Activated CD4-positive, CD25-positive, alpha-beta regulatory T cell treated with anti-CD3 and anti-CD28 coated beads, Interleukin-2, amount 50 U/mL, for 16 hours (primary cell): Measurements from ENCODE around the gene KCNN1.
A peak's percentile ranks its signal among the peaks of the same experiment; 100 is the strongest.
"Not testable (repeated sequence)": the region's sequence is repeated elsewhere in the genome, so short reads cannot be mapped to it uniquely, and the experiment has no call there.

ENCODE experiments used
- DNase-seq: peaks from one replicate; pipeline ENCODE4 v3.0.0-alpha.2; 2020; ENCODE audit warnings: low read depth, low spot score

The KCNN1 gene

GRCh38 chr19:17969096-17969792, 2.3 kb downstream of the KCNN1 start:
- no peak for DNase-seq

- no peak for DNase-seq
These were observed 5.3 kb downstream of the KCNN1 start for GRCh38 chr19:17972230-17972629.

- no peak for DNase-seq
These were observed 6.9 kb downstream of the KCNN1 start for GRCh38 chr19:17973759-17974158.

- DNase-seq: no peak
These were observed 7.6 kb downstream of the KCNN1 start for GRCh38 chr19:17974551-17974950.

- DNase-seq: no peak
These were observed 8.1 kb downstream of the KCNN1 start for GRCh38 chr19:17975032-17975431.

- DNase-seq: no peak
These were observed 10.1 kb downstream of the KCNN1 start for GRCh38 chr19:17977021-17977420.

GRCh38 chr19:17977488-17977887, 10.6 kb downstream of the KCNN1 start:
- DNase-seq: no peak

- no peak for DNase-seq
These were observed 14.7 kb downstream of the KCNN1 start for GRCh38 chr19:17981611-17982010.

GRCh38 chr19:17982430-17982829, 15.5 kb downstream of the KCNN1 start:
- DNase-seq: no peak

- DNase-seq: no peak
These were observed 18.3 kb downstream of the KCNN1 start for GRCh38 chr19:17985037-17985818.

GRCh38 chr19:17986569-17986968, 19.7 kb downstream of the KCNN1 start:
- not testable (repeated sequence) for DNase-seq

GRCh38 chr19:17988161-17988560, 21.3 kb downstream of the KCNN1 start:
- no peak for DNase-seq

GRCh38 chr19:17989425-17990094, 22.7 kb downstream of the KCNN1 start:
- no peak for DNase-seq

- no peak for DNase-seq
These were observed 26.3 kb downstream of the KCNN1 start for GRCh38 chr19:17993076-17993813.

- peak; percentile 72 for DNase-seq
These were observed 30.0 kb downstream of the KCNN1 start for GRCh38 chr19:17996826-17997316.

- no peak for DNase-seq
These were observed 31.3 kb downstream of the KCNN1 start for GRCh38 chr19:17997969-17998826.

- DNase-seq: no peak
These were observed 31.9 kb downstream of the KCNN1 start for GRCh38 chr19:17998827-17999150.

- no peak for DNase-seq
These were observed 33.0 kb downstream of the KCNN1 start for GRCh38 chr19:17999684-18000479.

- DNase-seq: no peak
These were observed 33.6 kb downstream of the KCNN1 start for GRCh38 chr19:18000480-18000914.
